ENCODE data around the gene PRDX3.

DNA sequence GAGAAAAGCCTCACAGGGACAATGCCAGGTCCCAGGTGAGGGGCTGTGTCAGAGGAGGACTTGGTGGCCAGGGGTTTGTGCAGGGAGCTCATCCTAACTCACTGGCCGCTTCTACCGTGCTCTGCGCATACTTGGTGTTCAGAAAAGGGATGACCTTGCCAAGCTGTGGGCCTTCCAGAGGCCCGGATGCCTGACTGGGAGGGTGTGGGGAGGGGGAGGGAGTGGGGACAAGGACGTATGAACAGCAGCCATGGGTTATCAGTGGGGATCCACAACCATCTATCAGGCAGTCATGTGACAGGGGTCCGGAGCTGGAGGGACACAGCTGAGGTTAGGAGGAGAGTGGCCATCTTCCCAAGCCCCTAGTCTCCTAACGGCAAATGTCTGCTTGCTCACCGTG, 19.3 kb downstream of the PRDX3 start:
- TF ChIP-seq ESRRG (CRISPR knock-in tag; IDR thresholded peaks at IDR 0.05) (no peak), BACH2 (CRISPR knock-in tag; IDR thresholded peaks at IDR 0.05; ENCODE audit: borderline replicate concordance) (no peak), ZFP3 (CRISPR knock-in tag; IDR thresholded peaks at IDR 0.05) (no peak), CSDC2 (CRISPR knock-in tag; IDR thresholded peaks at IDR 0.05) (no peak)
- TF ChIP-seq, protein P1, sequence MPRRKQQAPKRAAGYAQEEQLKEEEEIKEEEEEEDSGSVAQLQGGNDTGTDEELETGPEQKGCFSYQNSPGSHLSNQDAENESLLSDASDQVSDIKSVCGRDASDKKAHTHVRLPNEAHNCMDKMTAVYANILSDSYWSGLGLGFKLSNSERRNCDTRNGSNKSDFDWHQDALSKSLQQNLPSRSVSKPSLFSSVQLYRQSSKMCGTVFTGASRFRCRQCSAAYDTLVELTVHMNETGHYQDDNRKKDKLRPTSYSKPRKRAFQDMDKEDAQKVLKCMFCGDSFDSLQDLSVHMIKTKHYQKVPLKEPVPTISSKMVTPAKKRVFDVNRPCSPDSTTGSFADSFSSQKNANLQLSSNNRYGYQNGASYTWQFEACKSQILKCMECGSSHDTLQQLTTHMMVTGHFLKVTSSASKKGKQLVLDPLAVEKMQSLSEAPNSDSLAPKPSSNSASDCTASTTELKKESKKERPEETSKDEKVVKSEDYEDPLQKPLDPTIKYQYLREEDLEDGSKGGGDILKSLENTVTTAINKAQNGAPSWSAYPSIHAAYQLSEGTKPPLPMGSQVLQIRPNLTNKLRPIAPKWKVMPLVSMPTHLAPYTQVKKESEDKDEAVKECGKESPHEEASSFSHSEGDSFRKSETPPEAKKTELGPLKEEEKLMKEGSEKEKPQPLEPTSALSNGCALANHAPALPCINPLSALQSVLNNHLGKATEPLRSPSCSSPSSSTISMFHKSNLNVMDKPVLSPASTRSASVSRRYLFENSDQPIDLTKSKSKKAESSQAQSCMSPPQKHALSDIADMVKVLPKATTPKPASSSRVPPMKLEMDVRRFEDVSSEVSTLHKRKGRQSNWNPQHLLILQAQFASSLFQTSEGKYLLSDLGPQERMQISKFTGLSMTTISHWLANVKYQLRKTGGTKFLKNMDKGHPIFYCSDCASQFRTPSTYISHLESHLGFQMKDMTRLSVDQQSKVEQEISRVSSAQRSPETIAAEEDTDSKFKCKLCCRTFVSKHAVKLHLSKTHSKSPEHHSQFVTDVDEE (CRISPR knock-in tag; IDR thresholded peaks at IDR 0.05) = no peak
- TF ChIP-seq, protein P2, sequence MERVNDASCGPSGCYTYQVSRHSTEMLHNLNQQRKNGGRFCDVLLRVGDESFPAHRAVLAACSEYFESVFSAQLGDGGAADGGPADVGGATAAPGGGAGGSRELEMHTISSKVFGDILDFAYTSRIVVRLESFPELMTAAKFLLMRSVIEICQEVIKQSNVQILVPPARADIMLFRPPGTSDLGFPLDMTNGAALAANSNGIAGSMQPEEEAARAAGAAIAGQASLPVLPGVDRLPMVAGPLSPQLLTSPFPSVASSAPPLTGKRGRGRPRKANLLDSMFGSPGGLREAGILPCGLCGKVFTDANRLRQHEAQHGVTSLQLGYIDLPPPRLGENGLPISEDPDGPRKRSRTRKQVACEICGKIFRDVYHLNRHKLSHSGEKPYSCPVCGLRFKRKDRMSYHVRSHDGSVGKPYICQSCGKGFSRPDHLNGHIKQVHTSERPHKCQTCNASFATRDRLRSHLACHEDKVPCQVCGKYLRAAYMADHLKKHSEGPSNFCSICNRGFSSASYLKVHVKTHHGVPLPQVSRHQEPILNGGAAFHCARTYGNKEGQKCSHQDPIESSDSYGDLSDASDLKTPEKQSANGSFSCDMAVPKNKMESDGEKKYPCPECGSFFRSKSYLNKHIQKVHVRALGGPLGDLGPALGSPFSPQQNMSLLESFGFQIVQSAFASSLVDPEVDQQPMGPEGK (CRISPR knock-in tag; IDR thresholded peaks at IDR 0.05; ENCODE audit: borderline replicate concordance) = no peak
- TF ChIP-seq, protein P3, sequence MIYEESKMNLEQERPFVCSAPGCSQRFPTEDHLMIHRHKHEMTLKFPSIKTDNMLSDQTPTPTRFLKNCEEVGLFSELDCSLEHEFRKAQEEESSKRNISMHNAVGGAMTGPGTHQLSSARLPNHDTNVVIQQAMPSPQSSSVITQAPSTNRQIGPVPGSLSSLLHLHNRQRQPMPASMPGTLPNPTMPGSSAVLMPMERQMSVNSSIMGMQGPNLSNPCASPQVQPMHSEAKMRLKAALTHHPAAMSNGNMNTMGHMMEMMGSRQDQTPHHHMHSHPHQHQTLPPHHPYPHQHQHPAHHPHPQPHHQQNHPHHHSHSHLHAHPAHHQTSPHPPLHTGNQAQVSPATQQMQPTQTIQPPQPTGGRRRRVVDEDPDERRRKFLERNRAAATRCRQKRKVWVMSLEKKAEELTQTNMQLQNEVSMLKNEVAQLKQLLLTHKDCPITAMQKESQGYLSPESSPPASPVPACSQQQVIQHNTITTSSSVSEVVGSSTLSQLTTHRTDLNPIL (CRISPR knock-in tag; IDR thresholded peaks at IDR 0.05; ENCODE audit: low read depth) = no peak

Measured in SK-N-SH treated with all-trans-retinoic acid at 6 μM for 48 hours (cell line).